T-helper 2 cell treated with Interferon-gamma antibody and Interleukin-4, amounts not matched to agents 5 μg/mL and 100 μg/mL, for 36 hours (primary cell): ENCODE data around the gene NES.

Experiments used
- DNase-seq: peaks from one replicate; pipeline ENCODE4 v3.0.0; 2021; ENCODE audit warnings: low spot score
- H3K27ac Mint-ChIP-seq: one replicate; pipeline ENCODE4 v1.8.0; 2021; ENCODE audit warnings: mild to moderate bottlenecking, mixed read lengths
- H3K27me3 Mint-ChIP-seq: one replicate; pipeline ENCODE4 v1.8.0; 2021; ENCODE audit warnings: low read depth, mixed read lengths
- H3K36me3 Mint-ChIP-seq: one replicate; pipeline ENCODE4 v1.8.0; 2021; ENCODE audit warnings: low read depth, mixed read lengths
- H3K4me1 Mint-ChIP-seq: one replicate; pipeline ENCODE4 v1.8.0; 2021; ENCODE audit warnings: low read depth, mixed read lengths
- H3K4me3 Mint-ChIP-seq: one replicate; pipeline ENCODE4 v1.8.0; 2022; ENCODE audit warnings: mild to moderate bottlenecking, moderate library complexity, mixed read lengths
- H3K9me3 Mint-ChIP-seq: one replicate; pipeline ENCODE4 v1.8.0; 2021; ENCODE audit warnings: mixed read lengths

NES gene

DNA sequence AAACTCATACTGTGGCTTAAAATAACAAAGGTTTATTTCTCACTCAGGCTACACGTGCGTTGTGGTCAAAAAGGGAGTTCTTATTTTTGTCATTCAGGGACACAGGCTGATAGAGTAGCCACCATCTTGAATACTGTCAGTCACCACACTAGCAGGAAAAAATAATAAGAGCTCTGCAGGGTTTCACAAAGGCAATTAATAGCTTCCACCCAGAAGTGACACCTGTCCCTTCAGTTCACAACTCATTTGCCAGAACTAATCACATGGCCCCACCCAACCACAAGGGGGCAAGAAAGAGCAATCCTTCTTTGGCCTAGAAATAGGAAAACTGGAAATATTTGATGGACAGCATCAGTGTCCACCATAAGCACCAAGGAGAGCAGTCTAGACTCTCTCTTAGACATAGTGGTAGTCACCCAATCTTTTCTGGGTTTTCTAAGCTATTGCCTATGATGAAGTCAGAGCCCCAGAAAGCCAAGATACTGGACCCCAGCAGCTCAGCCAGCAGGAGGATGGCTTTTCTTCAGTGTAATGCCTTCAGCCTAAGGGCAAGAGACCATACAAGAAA, 49.8 kb downstream of the NES start:
- peak; percentile 20 for DNase-seq
- peaks cover 8% of the 10 kb centered on the region for H3K4me1 Mint-ChIP-seq
- peaks cover 64% of the 10 kb centered on the region for H3K27me3 Mint-ChIP-seq
- no peaks in the 10 kb centered on the region for H3K36me3 Mint-ChIP-seq
- H3K4me3 Mint-ChIP-seq = no peak overlapping the region
- no peaks in the 10 kb centered on the region for H3K9me3 Mint-ChIP-seq
- H3K27ac Mint-ChIP-seq = no peak overlapping the region

DNA sequence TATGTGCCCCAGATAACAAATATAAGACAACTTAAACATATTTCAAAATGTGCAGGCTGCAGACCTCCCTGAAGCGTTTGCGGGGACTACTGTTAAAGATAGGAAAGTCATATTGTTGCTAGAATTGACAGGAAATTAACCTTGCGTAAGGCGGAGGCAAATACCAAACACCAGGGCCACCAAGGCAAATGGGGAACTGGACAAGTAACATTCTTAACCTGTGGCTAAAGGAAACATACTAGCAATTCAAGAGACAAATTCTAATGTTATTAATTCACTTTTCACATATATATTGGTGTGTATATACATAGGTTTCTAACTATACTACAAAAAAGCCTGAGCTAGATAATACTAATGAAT, 51.1 kb downstream of the NES start:
- no peak for DNase-seq
- Mint-ChIP-seq H3K9me3 (no peaks in the 10 kb centered on the region), H3K4me3 (no peak overlapping the region), H3K27ac (no peak overlapping the region), H3K36me3 (no peaks in the 10 kb centered on the region), H3K4me1 (peaks cover 8% of the 10 kb centered on the region), H3K27me3 (peaks cover 61% of the 10 kb centered on the region)

DNA sequence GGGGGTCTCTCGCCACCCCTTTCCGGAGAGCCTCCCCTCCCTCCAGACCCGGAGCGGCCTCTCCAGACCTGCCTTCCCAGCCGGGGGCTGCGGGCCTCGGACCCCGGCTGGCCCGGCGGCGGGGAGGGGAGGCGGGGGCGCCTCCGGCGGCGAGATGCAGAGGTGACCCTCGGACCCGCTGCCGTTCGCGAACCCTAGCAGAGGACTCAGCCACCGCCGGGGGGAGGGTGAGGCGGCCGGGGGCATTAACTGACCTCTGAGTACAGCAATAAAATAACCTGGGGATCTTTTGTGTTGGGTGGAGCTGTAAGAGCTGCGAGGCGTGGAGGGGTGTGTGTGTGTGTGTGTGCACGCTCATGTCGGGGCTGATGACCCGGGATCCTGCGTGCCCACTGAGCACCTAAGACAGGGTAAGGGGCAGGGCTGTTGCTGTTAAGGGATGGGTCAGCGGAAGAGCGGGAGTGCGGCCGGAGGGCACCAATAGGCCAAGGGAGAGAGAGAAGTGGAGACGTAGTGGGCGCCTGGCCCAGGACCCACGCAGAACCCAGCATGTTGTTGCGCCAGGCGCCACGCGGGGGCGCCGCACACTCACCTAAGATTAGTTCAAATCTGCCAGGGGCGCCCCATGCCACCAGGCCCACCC, 51.6 kb downstream of the NES start:
- no peaks in the 10 kb centered on the region for H3K36me3 Mint-ChIP-seq
- no peaks in the 10 kb centered on the region for H3K9me3 Mint-ChIP-seq
- peaks cover 8% of the 10 kb centered on the region for H3K4me1 Mint-ChIP-seq
- peak overlapping the region; percentile 63 for H3K4me3 Mint-ChIP-seq
- peak; percentile 35 for DNase-seq
- H3K27ac Mint-ChIP-seq = no peak overlapping the region
- peaks cover 60% of the 10 kb centered on the region for H3K27me3 Mint-ChIP-seq

DNA sequence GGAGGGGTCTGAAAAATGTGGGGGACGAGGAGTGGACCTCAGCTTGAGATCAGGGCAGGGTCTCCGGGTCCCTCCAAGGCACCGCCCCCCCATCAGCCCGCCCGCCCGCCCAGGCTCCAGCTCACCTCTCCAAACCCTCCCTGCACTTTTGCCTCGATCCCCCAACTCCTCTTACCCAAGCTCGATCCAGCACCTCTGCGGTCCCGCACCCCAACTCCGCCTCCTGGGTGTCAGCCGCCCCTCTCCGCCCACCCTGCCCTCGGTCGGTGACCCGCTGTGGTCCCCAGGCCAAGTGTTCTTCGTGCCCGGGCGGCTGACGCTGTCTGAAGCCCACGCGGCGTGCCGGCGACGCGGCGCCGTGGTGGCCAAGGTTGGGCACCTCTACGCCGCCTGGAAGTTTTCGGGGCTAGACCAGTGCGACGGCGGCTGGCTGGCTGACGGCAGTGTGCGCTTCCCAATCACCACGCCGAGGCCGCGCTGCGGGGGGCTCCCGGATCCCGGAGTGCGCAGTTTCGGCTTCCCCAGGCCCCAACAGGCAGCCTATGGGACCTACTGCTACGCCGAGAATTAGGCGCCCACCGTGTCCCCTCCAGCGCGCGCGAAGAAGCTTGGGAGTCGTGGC, 52.3 kb downstream of the NES start:
- peaks cover 64% of the 10 kb centered on the region for H3K27me3 Mint-ChIP-seq
- H3K4me3 Mint-ChIP-seq = peak overlapping the region; percentile 52
- DNase-seq = no peak
- H3K27ac Mint-ChIP-seq = no peak overlapping the region
- no peaks in the 10 kb centered on the region for H3K9me3 Mint-ChIP-seq
- H3K36me3 Mint-ChIP-seq = no peaks in the 10 kb centered on the region
- H3K4me1 Mint-ChIP-seq = peaks cover 8% of the 10 kb centered on the region

DNA sequence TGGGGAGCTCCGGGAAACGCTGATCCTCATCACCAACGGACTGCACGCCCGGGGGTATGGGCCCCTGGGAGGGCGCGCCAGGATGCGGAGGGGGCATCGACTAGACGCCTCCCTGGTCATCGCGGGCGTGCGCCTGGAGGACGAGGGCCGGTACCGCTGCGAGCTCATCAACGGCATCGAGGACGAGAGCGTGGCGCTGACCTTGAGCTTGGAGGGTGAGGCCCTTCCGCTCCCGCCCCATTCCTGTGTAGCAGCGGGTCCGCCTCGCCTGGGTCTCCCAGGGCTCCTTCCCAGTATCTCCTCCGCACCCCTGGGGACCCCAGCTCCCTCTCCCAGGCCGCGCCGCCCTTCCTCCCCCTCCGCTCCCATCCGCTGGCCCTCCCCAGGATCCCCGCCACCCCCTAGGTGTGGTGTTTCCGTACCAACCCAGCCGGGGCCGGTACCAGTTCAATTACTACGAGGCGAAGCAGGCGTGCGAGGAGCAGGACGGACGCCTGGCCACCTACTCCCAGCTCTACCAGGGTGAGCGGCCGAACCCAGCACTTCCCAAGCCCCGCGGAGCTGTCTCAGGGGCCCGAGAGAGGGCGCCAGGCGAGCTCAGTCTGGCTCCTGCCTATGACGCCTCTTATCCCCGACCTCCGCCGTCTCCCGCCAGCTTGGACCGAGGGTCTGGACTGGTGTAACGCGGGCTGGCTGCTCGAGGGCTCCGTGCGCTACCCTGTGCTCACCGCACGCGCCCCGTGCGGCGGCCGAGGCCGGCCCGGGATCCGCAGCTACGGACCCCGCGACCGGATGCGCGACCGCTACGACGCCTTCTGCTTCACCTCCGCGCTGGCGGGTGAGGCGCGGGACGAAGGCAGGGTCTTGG, 53.0 kb downstream of the NES start:
- Mint-ChIP-seq H3K27ac (no peak overlapping the region), H3K9me3 (no peaks in the 10 kb centered on the region), H3K4me3 (peak overlapping the region; percentile 52), H3K4me1 (peaks cover 8% of the 10 kb centered on the region), H3K36me3 (no peaks in the 10 kb centered on the region), H3K27me3 (peaks cover 65% of the 10 kb centered on the region)
- peak; percentile 38 for DNase-seq

DNA sequence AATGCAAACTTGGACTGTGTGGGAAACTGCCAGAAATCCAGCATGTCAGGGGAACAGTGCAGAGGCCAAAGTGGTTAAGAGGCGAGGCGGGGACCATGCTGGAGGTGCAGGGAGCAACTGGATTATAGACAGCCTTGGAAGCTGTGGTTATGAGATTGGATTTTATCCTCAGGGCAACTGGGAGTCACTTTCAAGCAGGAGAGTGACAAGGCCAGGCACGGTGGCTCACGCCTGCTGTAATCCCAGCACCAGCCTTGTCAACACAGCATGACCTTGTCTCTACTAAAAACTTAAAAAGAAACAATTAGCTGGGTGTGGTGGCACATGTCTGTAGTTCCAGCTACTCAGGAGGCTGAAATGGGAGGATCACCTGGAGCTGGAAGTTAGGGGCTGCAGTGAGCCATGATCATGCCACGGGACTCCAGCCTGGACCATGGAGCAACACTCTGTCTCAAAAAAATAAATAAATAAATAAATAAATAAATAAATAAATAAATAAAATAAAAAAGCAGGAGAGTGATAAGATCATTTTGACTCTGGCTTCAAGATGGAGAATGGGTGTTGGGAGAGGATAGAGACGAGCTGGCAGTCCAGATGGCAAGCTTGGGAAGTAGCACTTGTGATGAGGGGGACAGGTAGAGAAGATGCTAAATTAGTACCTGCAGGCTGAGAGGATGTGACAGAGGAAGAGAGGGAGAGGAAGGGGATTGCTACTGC, 54.5 kb downstream of the NES start:
- peaks cover 68% of the 10 kb centered on the region for H3K27me3 Mint-ChIP-seq
- no peak for DNase-seq
- no peaks in the 10 kb centered on the region for H3K9me3 Mint-ChIP-seq
- H3K27ac Mint-ChIP-seq = no peak overlapping the region
- H3K4me3 Mint-ChIP-seq = no peak overlapping the region
- no peaks in the 10 kb centered on the region for H3K36me3 Mint-ChIP-seq
- H3K4me1 Mint-ChIP-seq = peaks cover 8% of the 10 kb centered on the region

DNA sequence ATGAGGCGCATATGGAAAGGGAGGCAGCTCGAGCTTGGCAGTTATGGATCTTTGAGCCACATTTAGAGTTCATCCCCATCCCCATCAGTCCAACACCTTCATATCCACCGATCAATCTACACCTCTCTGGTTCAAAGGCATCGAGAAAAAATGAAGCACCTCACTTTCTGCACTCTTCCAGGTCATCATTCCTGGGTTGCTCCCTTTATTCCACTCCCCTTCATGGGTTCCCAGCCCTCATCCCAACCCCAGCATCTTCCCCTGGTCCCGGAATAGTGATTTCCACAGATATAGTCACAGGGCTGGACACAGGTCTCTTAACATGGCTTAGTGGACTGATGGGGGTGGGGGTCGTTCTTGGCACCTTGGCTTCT, 57.6 kb downstream of the NES start:
- H3K9me3 Mint-ChIP-seq = no peaks in the 10 kb centered on the region
- DNase-seq = no peak
- H3K27me3 Mint-ChIP-seq = peaks cover 63% of the 10 kb centered on the region
- no peak overlapping the region for H3K4me3 Mint-ChIP-seq
- no peak overlapping the region for H3K27ac Mint-ChIP-seq
- no peaks in the 10 kb centered on the region for H3K36me3 Mint-ChIP-seq
- H3K4me1 Mint-ChIP-seq = peaks cover 4% of the 10 kb centered on the region

DNA sequence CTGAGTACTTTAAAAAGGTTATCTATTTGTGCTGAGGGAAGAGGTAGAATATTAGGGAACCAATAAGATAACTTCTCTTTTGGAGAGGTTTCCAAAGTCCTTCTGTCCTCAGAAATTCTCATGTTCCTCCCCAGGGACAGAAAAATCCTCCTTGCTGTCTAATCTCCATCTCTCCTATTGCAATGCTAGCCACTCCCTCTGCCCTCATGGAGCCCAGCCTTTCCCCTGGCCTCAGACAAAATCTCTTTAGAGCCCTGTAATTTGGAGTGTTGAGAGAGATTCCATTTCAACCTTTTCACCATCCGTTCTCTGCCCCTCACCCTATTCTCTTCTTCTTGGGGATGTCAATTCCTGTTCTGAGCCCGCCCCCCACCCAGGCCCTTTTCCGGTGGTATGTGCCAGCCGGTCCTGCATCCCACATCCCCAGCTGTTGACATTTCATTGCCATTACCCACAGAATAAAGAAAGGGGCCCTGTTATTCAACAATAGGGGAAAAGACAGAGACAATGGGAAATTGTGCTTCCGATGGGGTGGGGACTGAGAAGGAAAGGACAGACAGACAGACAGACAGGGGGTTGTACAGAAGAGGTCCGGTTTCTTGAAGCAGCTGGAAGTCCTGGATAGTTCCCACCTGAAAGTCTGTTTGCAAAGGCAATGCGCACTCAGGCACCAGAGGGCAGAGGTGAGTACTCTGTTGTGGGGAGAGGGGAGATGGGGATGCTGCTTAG, 58.2 kb downstream of the NES start, which contains the start of gene HAPLN2:
Gene HAPLN2, plus strand, starts transcription at position 563 of the 729 bp plus-strand sequence. CDS start 4,076 bp downstream, outside the sequence.
- Mint-ChIP-seq H3K4me1 (peaks cover 1% of the 10 kb centered on the region), H3K9me3 (no peaks in the 10 kb centered on the region), H3K27me3 (peaks cover 65% of the 10 kb centered on the region), H3K27ac (no peak within 1 kb of the TSS), H3K36me3 (no peaks in the 10 kb centered on the region), H3K4me3 (no peak within 1 kb of the TSS)
- DNase-seq = no peak
